Adrenal gland (tissue), 12 donors: Measurements from ENCODE around the gene EDEM1. TPM values are rescaled to one million over a fixed set of nuclear protein-coding genes. Genes with fewer than 3 reads are reported as not detected.

Experiments used
- DNase-seq, 7 donors: peaks; one replicate each; pipeline ENCODE4 v3.0.0-alpha.2; 2019 to 2020
- H3K27ac ChIP-seq, 5 donors: fragments of 200-600 bp; sonication (generic) in 4 of 5; 1 replicate in 3 of 5; 2 replicates in 2 of 5; pipeline versions ENCODE4 v1.5.1 to v1.8.0; 2016 to 2020; ENCODE audit warnings: mild to moderate bottlenecking in 1 of 5
- H3K27me3 ChIP-seq: fragments of 200-600 bp; 2 replicates; pipeline ENCODE4 v1.8.0; 2021
- H3K36me3 ChIP-seq, 2 donors: fragments of 200-600 bp; replicated peaks in 1 of 2; 1 replicate in 1 of 2; 2 replicates in 1 of 2; pipeline versions ENCODE4 v1.5.1 to v1.8.0; 2018 to 2022
- H3K4me1 ChIP-seq, 2 donors: fragments of 200-600 bp; replicated peaks in 1 of 2; 1 replicate in 1 of 2; 2 replicates in 1 of 2; pipeline versions ENCODE4 v1.5.1 to v1.8.0; 2018 to 2021
- H3K4me3 ChIP-seq, 4 donors: fragments of 200-600 bp; sonication (generic) in 3 of 4; one replicate each; pipeline ENCODE4 v1.5.1; 2016 to 2018
- H3K9me3 ChIP-seq, 3 donors: fragments of 200-600 bp; sonication (generic) in 1 of 3; replicated peaks in 1 of 3; 1 replicate in 2 of 3; 2 replicates in 1 of 3; pipeline versions ENCODE4 v1.5.1 to v1.8.0; 2016 to 2021
- POLR2A ChIP-seq, 2 donors: fragments of 450-650 bp; IDR thresholded peaks; one replicate each; pipeline ENCODE4 v1.6.1; 2017; ENCODE audit warnings: antibody characterized with exemption in 2 of 2, mild to moderate bottlenecking in 2 of 2, moderate library complexity in 1 of 2
- WGBS, 4 donors: extraction: QIAGEN DNeasy Blood & Tissue Kit in 2 of 4; methylation state at CpG; one replicate each; pipeline versions ENCODE4 v1.1.5 to v1.1.7; 2013 to 2017; 5-methylcytosine and 5-hydroxymethylcytosine counted together
- intact Hi-C, 2 donors: fragments of 100-400 bp; cut with DNase I; formaldehyde crosslinking; loops; one replicate each; pipeline versions ENCODE4 v1.14.1 to v1.15.0; 2022 to 2023
- polyA plus RNA-seq, 3 donors: library from polyadenylated mRNA; stranded (reverse); fragments of 200-250 nt in 2 of 3; fragments of 350-450 nt in 1 of 3; fragmentation: Illumina TruSeq in 1 of 3; extraction: RNeasy Lipid Tissue Mini Kit (QIAGEN cat#74804) in 1 of 3; gene quantifications; one replicate each; pipeline ENCODE4 v1.2.3, GENCODE V29; 2013 to 2014
- total RNA-seq, 9 donors: library from RNA; depleted of rRNA in 4 of 9; stranded (reverse); fragments of >200 nt in 4 of 9; fragments of 120-200 nt in 1 of 9; fragmentation: NEBNext Ultra II Directional in 1 of 9; extraction: Animal tissue kit (Norgen Biotek cat#: 25700) in 1 of 9; gene quantifications; one replicate each; pipeline versions ENCODE4 v1.1.0 to v1.2.4, GENCODE V29; 2013 to 2023
- TF ChIP-seq, protein P1 (sequence below), 6 experiments: fragments of 450-650 bp in 4 of 6; fragments of 200-600 bp in 2 of 6; sonication (generic) in 1 of 6; IDR thresholded peaks; 1 replicate in 5 of 6; 2 replicates in 1 of 6; pipeline versions ENCODE4 v1.5.1 to v1.8.0; 2016 to 2021; ENCODE audit warnings: antibody characterized with exemption in 6 of 6, mild to moderate bottlenecking in 2 of 6, moderate library complexity in 1 of 6
- donor health status: healthy with polysubstance abuse.
- donor health status: Bipolar disorder and iron deficiency.
- donor health status: DM: yes; HTN: yes; CAD: no.
- donor health status: DM: no; HTN: no; CAD: no.
- donor health status: DM: no; HTN: no; CAD: no.
- donor health status: DM: yes; HTN: yes; CAD: no.

The EDEM1 gene
- total and polyA plus RNA-seq, 12 donors, result 3.1 to 63.6 (median 31.2) TPM

DNA sequence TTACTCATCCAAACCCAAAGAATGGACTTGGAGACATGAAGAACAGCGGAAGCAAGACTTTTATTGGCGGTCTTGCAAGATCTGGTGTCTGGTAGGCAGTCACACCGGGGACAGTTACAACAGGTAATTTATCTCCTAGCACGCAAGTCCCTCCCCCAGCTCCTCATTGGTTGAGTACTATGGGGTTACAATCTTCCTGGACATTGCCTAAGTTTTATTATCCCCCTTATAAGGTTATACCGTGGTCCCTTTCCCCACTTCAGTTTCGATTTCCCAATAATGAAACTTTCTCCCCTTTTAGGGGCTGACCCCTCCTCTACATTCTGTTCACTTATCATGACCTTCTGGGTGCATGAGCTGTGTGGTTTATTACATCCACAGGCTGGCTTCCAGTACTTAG, 46.7 kb upstream of the EDEM1 start:
- no peaks in the 10 kb centered on the region for H3K9me3 ChIP-seq
- H3K4me3 ChIP-seq, result no peak overlapping the region
- WGBS, 4 donors, result 87 to 92% (median 89%) methylated on average over 6 of the region's 6 CpGs
- no peaks in the 10 kb centered on the region for H3K36me3 ChIP-seq
- TF ChIP-seq POLR2A (IDR thresholded peaks at IDR 0.05), result no peak
- TF ChIP-seq, protein P1, sequence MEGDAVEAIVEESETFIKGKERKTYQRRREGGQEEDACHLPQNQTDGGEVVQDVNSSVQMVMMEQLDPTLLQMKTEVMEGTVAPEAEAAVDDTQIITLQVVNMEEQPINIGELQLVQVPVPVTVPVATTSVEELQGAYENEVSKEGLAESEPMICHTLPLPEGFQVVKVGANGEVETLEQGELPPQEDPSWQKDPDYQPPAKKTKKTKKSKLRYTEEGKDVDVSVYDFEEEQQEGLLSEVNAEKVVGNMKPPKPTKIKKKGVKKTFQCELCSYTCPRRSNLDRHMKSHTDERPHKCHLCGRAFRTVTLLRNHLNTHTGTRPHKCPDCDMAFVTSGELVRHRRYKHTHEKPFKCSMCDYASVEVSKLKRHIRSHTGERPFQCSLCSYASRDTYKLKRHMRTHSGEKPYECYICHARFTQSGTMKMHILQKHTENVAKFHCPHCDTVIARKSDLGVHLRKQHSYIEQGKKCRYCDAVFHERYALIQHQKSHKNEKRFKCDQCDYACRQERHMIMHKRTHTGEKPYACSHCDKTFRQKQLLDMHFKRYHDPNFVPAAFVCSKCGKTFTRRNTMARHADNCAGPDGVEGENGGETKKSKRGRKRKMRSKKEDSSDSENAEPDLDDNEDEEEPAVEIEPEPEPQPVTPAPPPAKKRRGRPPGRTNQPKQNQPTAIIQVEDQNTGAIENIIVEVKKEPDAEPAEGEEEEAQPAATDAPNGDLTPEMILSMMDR (IDR thresholded peaks at IDR 0.05), result no peak
- DNase-seq, result no peak
- H3K27ac ChIP-seq, result no peak overlapping the region
- no peaks in the 10 kb centered on the region for H3K27me3 ChIP-seq
- peaks cover 21 to 56% of the 10 kb centered on the region in 2 donors for H3K4me1 ChIP-seq
- intact Hi-C loops, result no loop called here

DNA sequence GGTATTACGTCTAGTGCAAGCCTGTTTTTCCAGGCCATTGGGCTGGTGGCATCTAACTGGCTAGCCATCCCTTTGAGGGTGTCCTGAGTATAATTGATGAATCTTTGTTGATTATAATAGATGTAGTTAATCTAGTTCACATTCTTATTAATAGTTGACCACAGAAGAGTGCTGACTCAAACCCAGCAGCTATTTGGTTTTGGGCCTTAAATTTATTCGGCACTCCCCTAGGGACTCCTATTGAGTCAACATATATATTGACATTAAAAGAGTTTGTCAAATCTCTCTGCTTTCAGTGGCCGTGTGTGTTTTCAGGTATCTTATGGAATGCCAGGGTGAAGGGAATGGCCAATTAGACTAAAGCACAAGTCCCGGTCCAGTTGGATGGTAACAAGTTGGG, 45.7 kb upstream of the EDEM1 start:
- DNase-seq, result no peak
- Histone ChIP-seq H3K4me1 (peaks cover 18 to 48% of the 10 kb centered on the region in 2 donors), H3K36me3 (no peaks in the 10 kb centered on the region), H3K27me3 (no peaks in the 10 kb centered on the region), H3K4me3 (no peak overlapping the region), H3K9me3 (no peaks in the 10 kb centered on the region), H3K27ac (no peak overlapping the region)
- WGBS, 4 donors, result 93 to 98% (median 95%) methylated on average over 4 of the region's 4 CpGs
- intact Hi-C loops, result no loop called here
- TF ChIP-seq, protein P1 (IDR thresholded peaks at IDR 0.05), result no peak
- TF ChIP-seq POLR2A (IDR thresholded peaks at IDR 0.05), result no peak

DNA sequence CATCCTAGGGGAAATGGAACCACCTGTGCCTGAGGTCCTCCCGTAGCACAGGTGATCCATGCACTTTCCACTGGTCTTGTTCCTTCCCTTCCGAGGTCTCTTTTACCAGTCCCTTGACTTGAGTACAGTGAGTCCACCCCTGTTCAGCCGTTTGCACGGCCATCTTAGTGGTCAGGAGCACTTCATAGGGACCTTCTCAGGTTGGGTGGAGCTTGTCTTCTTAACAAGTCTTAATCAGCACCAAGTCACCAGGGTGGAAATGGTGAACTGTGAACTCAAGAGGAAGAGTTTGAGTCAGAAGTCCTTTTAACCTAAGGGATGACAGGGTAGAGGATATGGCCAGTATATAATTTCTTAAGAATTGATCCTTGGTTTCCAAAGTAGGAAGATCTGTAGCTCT, 44.0 kb upstream of the EDEM1 start:
- no peak overlapping the region for H3K4me3 ChIP-seq
- intact Hi-C loops, result no loop called here
- no peaks in the 10 kb centered on the region for H3K27me3 ChIP-seq
- 97 to 100% (median 98%) methylated on average over 4 of the region's 4 CpGs for WGBS, 4 donors
- DNase-seq, result no peak
- peaks cover 14 to 38% of the 10 kb centered on the region in 2 donors for H3K4me1 ChIP-seq
- H3K36me3 ChIP-seq, result no peaks in the 10 kb centered on the region
- no peak for TF ChIP-seq POLR2A (IDR thresholded peaks at IDR 0.05)
- TF ChIP-seq, protein P1 (IDR thresholded peaks at IDR 0.05), result no peak
- H3K9me3 ChIP-seq, result no peaks in the 10 kb centered on the region
- H3K27ac ChIP-seq, result no peak overlapping the region

DNA sequence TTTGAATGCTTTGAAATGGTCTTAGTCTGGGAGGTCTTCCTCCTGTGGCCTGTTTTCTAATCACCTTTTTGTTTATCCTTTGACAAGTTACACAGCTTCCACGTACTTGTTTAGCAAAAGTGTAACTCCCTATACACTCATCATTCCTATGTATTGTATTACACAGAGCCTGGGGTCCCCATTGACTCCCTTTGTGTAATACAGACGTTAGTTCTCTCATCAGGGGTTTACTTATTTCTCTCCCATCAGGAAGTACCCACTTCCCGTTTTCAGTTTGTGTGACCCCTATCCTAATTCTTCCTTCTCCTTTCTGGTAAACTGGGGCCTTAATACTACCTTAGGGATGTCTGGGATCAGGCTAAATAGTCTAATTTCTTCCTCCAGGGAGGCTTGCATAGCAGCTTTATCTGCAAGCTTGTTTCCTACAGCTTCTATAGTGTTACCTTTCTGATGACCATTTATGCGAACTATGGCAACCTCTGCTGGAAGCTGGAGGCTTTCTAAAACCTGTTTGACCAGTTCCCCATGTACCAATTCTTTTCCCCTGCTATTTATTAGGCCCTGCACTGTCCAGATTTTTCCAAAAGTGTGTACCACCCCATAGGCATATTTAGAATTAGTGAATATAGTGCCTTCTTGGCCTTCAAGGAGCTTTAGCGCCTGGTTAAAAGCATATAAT, 43.1 kb upstream of the EDEM1 start:
- intact Hi-C loops, result no loop called here
- no peak for DNase-seq
- no peak overlapping the region for H3K4me3 ChIP-seq
- H3K4me1 ChIP-seq, result peaks cover 4 to 31% of the 10 kb centered on the region in 2 donors
- H3K36me3 ChIP-seq, result no peaks in the 10 kb centered on the region
- H3K27ac ChIP-seq, result peak overlapping the region in 1 of 5 donors; percentile 6
- H3K9me3 ChIP-seq, result no peaks in the 10 kb centered on the region
- TF ChIP-seq, protein P1 (IDR thresholded peaks at IDR 0.05), result no peak
- no peak for TF ChIP-seq POLR2A (IDR thresholded peaks at IDR 0.05)
- H3K27me3 ChIP-seq, result no peaks in the 10 kb centered on the region
- WGBS, 4 donors, result 85 to 89% (median 86%) methylated on average over 5 of the region's 5 CpGs
